Neural progenitor cell (in vitro differentiated cells): Measurements from ENCODE around the gene ATP8A1.

ENCODE experiments used
- CTCF ChIP-seq: fragments of 200-600 bp; sonication (generic); IDR thresholded peaks from 2 replicates; pipeline ENCODE4 v1.5.1; 2017; ENCODE audit warnings: antibody characterized with exemption, mild to moderate bottlenecking
- EZH2 ChIP-seq: fragments of 200-600 bp; sonication (generic); IDR thresholded peaks from 2 replicates; pipeline ENCODE4 v1.6.1; 2017; ENCODE audit warnings: antibody characterized with exemption, mild to moderate bottlenecking, moderate library complexity
- EZH2phosphoT487 ChIP-seq: fragments of 200-600 bp; sonication (generic); IDR thresholded peaks from 2 replicates; pipeline ENCODE4 v1.6.1; 2017; ENCODE audit warnings: antibody characterized with exemption

- TF ChIP-seq EZH2phosphoT487 (no peak), CTCF (no peak), EZH2 (no peak)
Observed at GRCh38 chr4:42600578-42600977, 56.3 kb downstream of the ATP8A1 start.
